Lower lobe of right lung (tissue), 2 donors: Measurements from ENCODE around the gene ACOT11. TPM values are rescaled to one million over a fixed set of nuclear protein-coding genes. Genes with fewer than 3 reads are reported as not detected.
A peak's percentile ranks its signal among the peaks of the same experiment; 100 is the strongest.

Experiments
- ATAC-seq, 2 donors: fragments of 200-7000 bp; cut with Tn5 transposase; one replicate each; pipeline ENCODE4 v1.9.1; 2020 to 2022; ENCODE audit warnings: mild to moderate bottlenecking in 2 of 2, moderate library complexity in 2 of 2
- DNase-seq: peaks from one replicate; pipeline ENCODE4 v3.0.0-alpha.2; 2020
- H3K27ac ChIP-seq: fragments of 200-600 bp; one replicate; pipeline ENCODE4 v1.8.0; 2022
- H3K27me3 ChIP-seq: fragments of 200-600 bp; one replicate; pipeline ENCODE4 v1.8.0; 2022; ENCODE audit warnings: low read depth
- H3K36me3 ChIP-seq: fragments of 200-600 bp; one replicate; pipeline ENCODE4 v1.8.0; 2022; ENCODE audit warnings: mild to moderate bottlenecking
- H3K4me1 ChIP-seq: fragments of 200-600 bp; one replicate; pipeline ENCODE4 v1.8.0; 2022
- H3K4me3 ChIP-seq: fragments of 200-600 bp; one replicate; pipeline ENCODE4 v1.8.0; 2022; ENCODE audit warnings: mild to moderate bottlenecking
- H3K9me3 ChIP-seq: fragments of 200-600 bp; one replicate; pipeline ENCODE4 v1.8.0; 2022
- CTCF ChIP-seq: fragments of 200-600 bp; IDR thresholded peaks from one replicate; pipeline ENCODE4 v1.8.0; 2022; ENCODE audit warnings: antibody characterized with exemption, mild to moderate bottlenecking
- intact Hi-C: fragments of 100-400 bp; cut with DNase I; formaldehyde crosslinking; loops from one replicate; pipeline ENCODE4 v1.11.0; 2022
- total RNA-seq: library from RNA; stranded (reverse); fragmentation: NEBNext Ultra II Directional; extraction: Animal tissue kit (Norgen Biotek cat#: 25700); gene quantifications from one replicate; pipeline ENCODE4 v1.2.1, GENCODE V29; 2021
- donor health status: DM: no; HTN: yes; CAD: no; lungs with severe emphysema.

The ACOT11 gene
- total RNA-seq, 1 donor from 2014 or later = 5.0 TPM

GRCh38 chr1:54575161-54575560, 27.1 kb downstream of the ACOT11 start:
- TF ChIP-seq CTCF = no peak
- Histone ChIP-seq H3K4me3 (no peak overlapping the region), H3K27me3 (no peaks in the 10 kb centered on the region), H3K9me3 (no peaks in the 10 kb centered on the region), H3K4me1 (peaks cover 12% of the 10 kb centered on the region), H3K36me3 (no peaks in the 10 kb centered on the region), H3K27ac (no peak overlapping the region)
- intact Hi-C loops = no loop called here
- ATAC-seq = no peak
- no peak for DNase-seq

GRCh38 chr1:54575605-54576290, 27.7 kb downstream of the ACOT11 start:
- peaks cover 12% of the 10 kb centered on the region for H3K4me1 ChIP-seq
- H3K36me3 ChIP-seq = no peaks in the 10 kb centered on the region
- H3K27me3 ChIP-seq = no peaks in the 10 kb centered on the region
- intact Hi-C loops = no loop called here
- DNase-seq (no peak), ATAC-seq (no peak)
- H3K27ac ChIP-seq = no peak overlapping the region
- H3K9me3 ChIP-seq = no peaks in the 10 kb centered on the region
- TF ChIP-seq CTCF = no peak
- no peak overlapping the region for H3K4me3 ChIP-seq

- DNase-seq (peak; percentile 86), ATAC-seq (peak in 1 of 2 donors; percentile 34)
- Histone ChIP-seq H3K4me1 (peaks cover 5% of the 10 kb centered on the region), H3K27me3 (no peaks in the 10 kb centered on the region), H3K36me3 (no peaks in the 10 kb centered on the region), H3K27ac (no peak overlapping the region), H3K4me3 (no peak overlapping the region), H3K9me3 (no peaks in the 10 kb centered on the region)
- intact Hi-C loops = no loop called here
- TF ChIP-seq CTCF = no peak
Measured at GRCh38 chr1:54577612-54578011, 29.6 kb downstream of the ACOT11 start.

GRCh38 chr1:54579337-54579781, 31.3 kb downstream of the ACOT11 start:
- Histone ChIP-seq H3K27me3 (no peaks in the 10 kb centered on the region), H3K4me1 (peaks cover 5% of the 10 kb centered on the region), H3K4me3 (no peak overlapping the region), H3K9me3 (no peaks in the 10 kb centered on the region), H3K27ac (no peak overlapping the region), H3K36me3 (no peaks in the 10 kb centered on the region)
- intact Hi-C loops = no loop called here
- no peak for DNase-seq
- ATAC-seq = no peak
- TF ChIP-seq CTCF = no peak

- TF ChIP-seq CTCF = no peak
- no peaks in the 10 kb centered on the region for H3K36me3 ChIP-seq
- no peak for DNase-seq
- no peak overlapping the region for H3K4me3 ChIP-seq
- no peaks in the 10 kb centered on the region for H3K9me3 ChIP-seq
- H3K27me3 ChIP-seq = no peaks in the 10 kb centered on the region
- intact Hi-C loops = no loop called here
- no peak for ATAC-seq
- H3K4me1 ChIP-seq = peaks cover 5% of the 10 kb centered on the region
- peak overlapping the region; percentile 74 for H3K27ac ChIP-seq
Measured at GRCh38 chr1:54580856-54581550, 33.0 kb downstream of the ACOT11 start.
